ENCODE results near the gene VN1R5. TPM values are rescaled to one million over a fixed set of nuclear protein-coding genes. Genes with fewer than 3 reads are reported as not detected.
A peak's percentile ranks its signal among the peaks of the same experiment; 100 is the strongest.
"Not testable (repeated sequence)": the region's sequence is repeated elsewhere in the genome, so short reads cannot be mapped to it uniquely, and the experiment has no call there.

The VN1R5 gene
- total RNA-seq = not detected
- polyA plus RNA-seq = not detected
- long read RNA-seq, donor 1 = 0 reads
- long read RNA-seq, donor 2 = 0 reads
- long read RNA-seq, donor 3 = 0 reads

DNA sequence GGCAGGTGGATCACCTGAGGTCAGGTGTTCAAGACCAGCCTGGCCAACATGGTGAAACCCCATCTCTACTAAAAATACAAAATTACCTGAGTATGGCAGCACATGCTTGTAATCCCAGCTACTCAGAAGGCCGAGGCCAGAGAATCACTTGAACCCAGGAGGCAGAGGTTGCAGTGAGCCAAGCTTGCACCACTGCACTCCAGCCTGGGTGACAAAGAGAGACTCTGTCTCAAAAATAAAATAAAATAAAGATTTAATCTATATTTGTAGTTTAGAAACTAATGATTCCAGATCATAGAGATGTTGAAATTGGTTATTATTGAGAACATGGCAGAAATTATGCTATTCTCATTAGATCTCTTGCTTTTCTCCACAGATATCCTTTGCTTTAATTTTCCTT lies at the start of gene VN1R5:
TSS of gene VN1R5 (plus strand) at position 301 of the 400 bp plus-strand sequence.
- 79 to 97% (median 79%) methylated on average over 1 of the region's 1 CpG for WGBS, 3 donors

DNA sequence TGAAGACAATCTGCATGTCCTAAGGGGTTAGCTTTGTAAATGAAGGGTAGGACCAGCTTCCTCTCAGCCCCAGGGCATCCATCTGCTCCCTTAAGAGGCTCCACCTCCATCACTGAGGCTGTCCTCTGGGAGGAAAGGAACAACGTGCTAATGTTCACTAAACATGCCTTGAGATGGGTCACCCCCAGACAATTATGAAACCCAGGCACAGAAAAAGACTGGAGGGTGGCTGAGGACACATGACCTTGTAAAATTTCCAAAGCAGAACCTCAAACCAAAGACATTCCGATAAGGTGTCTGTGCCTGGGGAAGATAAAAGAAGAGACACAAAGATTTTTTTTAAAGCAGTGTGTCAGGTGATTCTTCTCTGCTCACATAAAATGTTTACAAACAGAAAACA lies 46.5 kb upstream of the VN1R5 start:
- intact Hi-C loops (cut with DNase I) = loop anchor here in 1 of 4 donors (5.0 kb wide), 1 partner anchor 632 kb away; no protein-coding TSS in a partner anchor
- H3K4me3 ChIP-seq = peak overlapping the region; percentile 84
- H3K27me3 ChIP-seq = no peaks in the 10 kb centered on the region

More for the DNA sequence above, at the start of gene VN1R5:
- DNase-seq; H3K27ac ChIP-seq; H3K27me3 ChIP-seq; H3K4me1 ChIP-seq (ENCODE audit: insufficient read depth); H3K4me3 ChIP-seq; H3K36me3 ChIP-seq; intact Hi-C loops (cut with DNase I); H3K9me3 ChIP-seq: not testable (repeated sequence)

GRCh38 chr1:247210062-247210375 lies 45.9 kb upstream of the VN1R5 start:
- H3K9me3 ChIP-seq = no peaks in the 10 kb centered on the region
- peak overlapping the region; percentile 84 for H3K4me3 ChIP-seq
- WGBS, 3 donors = 1 to 2% (median 1%) methylated on average over 5 of the region's 5 CpGs
- H3K4me1 ChIP-seq (ENCODE audit: insufficient read depth) = peaks cover 3% of the 10 kb centered on the region
- TF ChIP-seq EP300 (IDR thresholded peaks at IDR 0.05) (no peak), CTCF (IDR thresholded peaks at IDR 0.05) (no peak), POLR2A (IDR thresholded peaks at IDR 0.05) (no peak)
- intact Hi-C loops (cut with DNase I) = no loop called here
- no peaks in the 10 kb centered on the region for H3K36me3 ChIP-seq
- H3K27ac ChIP-seq = no peak overlapping the region
- no peaks in the 10 kb centered on the region for H3K27me3 ChIP-seq
- DNase-seq = no peak

More for the DNA sequence above, 46.5 kb upstream of the VN1R5 start:
- Histone ChIP-seq H3K9me3 (no peaks in the 10 kb centered on the region), H3K27ac (no peak overlapping the region), H3K4me1 (ENCODE audit: insufficient read depth) (peaks cover 3% of the 10 kb centered on the region), H3K36me3 (no peaks in the 10 kb centered on the region)
- WGBS, 3 donors = 27 to 34% (median 33%) methylated on average over 2 of the region's 2 CpGs
- no peak for DNase-seq
- TF ChIP-seq CTCF (IDR thresholded peaks at IDR 0.05) = no peak
- no peak for TF ChIP-seq EP300 (IDR thresholded peaks at IDR 0.05)
- no peak for TF ChIP-seq POLR2A (IDR thresholded peaks at IDR 0.05)

GRCh38 chr1:247210376-247211117 lies 45.3 kb upstream of the VN1R5 start:
- Histone ChIP-seq H3K4me1 (ENCODE audit: insufficient read depth) (peaks cover 3% of the 10 kb centered on the region), H3K9me3 (no peaks in the 10 kb centered on the region), H3K4me3 (peak overlapping the region; percentile 84), H3K36me3 (no peaks in the 10 kb centered on the region), H3K27me3 (no peaks in the 10 kb centered on the region), H3K27ac (peak overlapping the region in 1 of 2 donors; percentile 52)
- intact Hi-C loops (cut with DNase I) = no loop called here
- 0 to 1% (median 1%) methylated on average over 44 to 49 of the region's 49 CpGs for WGBS, 3 donors
- peak; percentile 53 for TF ChIP-seq POLR2A (IDR thresholded peaks at IDR 0.05)
- no peak for TF ChIP-seq CTCF (IDR thresholded peaks at IDR 0.05)
- peak; percentile 91 to 96 (median 94) for DNase-seq

DNA sequence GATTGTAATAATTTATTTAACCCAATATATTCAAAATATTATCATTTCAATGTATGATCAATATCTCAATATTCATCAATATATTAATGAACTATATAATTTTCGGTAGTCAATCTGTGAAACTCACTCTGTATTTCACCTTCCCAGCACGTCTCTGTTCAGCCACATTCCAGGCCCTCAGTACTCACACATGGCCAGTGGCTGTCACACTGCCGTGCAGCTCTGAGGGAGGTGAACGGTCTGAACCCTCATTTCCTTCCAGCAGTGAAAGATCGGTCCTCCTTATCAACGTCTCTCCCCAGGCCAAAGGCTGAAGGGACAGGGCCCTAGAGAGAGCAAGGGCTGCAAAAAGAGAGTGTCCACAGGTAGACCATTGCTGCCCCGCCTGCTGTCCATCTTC lies 44.5 kb upstream of the VN1R5 start:
- H3K9me3 ChIP-seq = no peaks in the 10 kb centered on the region
- no peaks in the 10 kb centered on the region for H3K36me3 ChIP-seq
- WGBS, 3 donors = 50 to 55% (median 55%) methylated on average over 7 of the region's 7 CpGs
- no peak for TF ChIP-seq EP300 (IDR thresholded peaks at IDR 0.05)
- TF ChIP-seq POLR2A (IDR thresholded peaks at IDR 0.05) = no peak
- no peak for TF ChIP-seq CTCF (IDR thresholded peaks at IDR 0.05)
- H3K4me3 ChIP-seq = no peak overlapping the region
- no peak for DNase-seq
- H3K4me1 ChIP-seq (ENCODE audit: insufficient read depth) = peaks cover 3% of the 10 kb centered on the region
- intact Hi-C loops (cut with DNase I) = no loop called here
- H3K27me3 ChIP-seq = no peaks in the 10 kb centered on the region
- H3K27ac ChIP-seq = no peak overlapping the region
